HepG2 (cell line): ENCODE results near the gene GRAMD4. TPM values are rescaled to one million over a fixed set of nuclear protein-coding genes. Genes with fewer than 3 reads are reported as not detected.

Experiments
- ATAC-seq: fragments of 200-7000 bp; cut with Tn5 transposase; 3 replicates; pipeline ENCODE4 v1.9.1; 2020; ENCODE audit warnings: mild to moderate bottlenecking, moderate library complexity
- BruUV-seq: library from RNA; stranded (reverse); fragments of 400-500 nt; replicated peaks from 2 replicates; lab custom pipeline; 2021; lab: Mats Ljungman, UMichigan
- CTCF ChIA-PET: fragments of 300-600 bp; formaldehyde crosslinking; extraction: SDS; loops from one replicate; lab custom pipeline; 2021; ENCODE audit warnings: low total read pairs, inconsistent platforms, low intra/inter-chr PET ratio; lab: Yijun Ruan, JAX
- POLR2A ChIA-PET: fragments of 350-600 bp; sonication (Branson Sonifier 250); formaldehyde crosslinking; loops from one replicate; lab custom pipeline; 2020; ENCODE audit warnings: antibody characterized with exemption, inconsistent platforms; lab: Yijun Ruan, JAX
- DNase-seq: peaks from one replicate; pipeline ENCODE4 v3.0.0-alpha.2; 2015; ENCODE audit warnings: low spot score
- FAIRE-seq: peaks from 3 replicates; lab custom pipeline; 2011; peaks lifted over from hg19 to GRCh38; lab: Jason Lieb, UNC
- H2AFZ ChIP-seq: one replicate; pipeline ENCODE4 v1.6.1; 2011; ENCODE audit warnings: low read length, inconsistent platforms
- H3K27ac ChIP-seq: fragments of 300-600 bp; 3 replicates; pipeline ENCODE4 v1.8.0; 2011; ENCODE audit warnings: mixed run types, mild to moderate bottlenecking, mixed read lengths, low read length, inconsistent platforms; ENCODE audit not compliant: insufficient read depth; ENCODE audit errors: extremely low read length
- H3K27me3 ChIP-seq, 2 experiments: fragments of 200-600 bp in 1 of 2; 2 replicates in 1 of 2; 3 replicates in 1 of 2; pipeline versions ENCODE4 v1.6.0 to v1.8.0; 2011; ENCODE audit warnings: low read length in 2 of 2, mild to moderate bottlenecking in 2 of 2, moderate library complexity in 2 of 2, inconsistent platforms in 1 of 2; ENCODE audit not compliant: insufficient read depth in 2 of 2, control insufficient read depth in 1 of 2
- H3K36me3 ChIP-seq, 2 experiments: fragments of 200-600 bp in 1 of 2; replicated peaks in 1 of 2; 2 replicates in 1 of 2; 3 replicates in 1 of 2; pipeline versions ENCODE4 v1.5.1 to v1.8.0; 2011; ENCODE audit warnings: low read length in 2 of 2, inconsistent platforms in 1 of 2; ENCODE audit not compliant: insufficient read depth in 2 of 2, control insufficient read depth in 1 of 2
- H3K4me1 ChIP-seq: 2 replicates; pipeline ENCODE4 v1.5.1; 2012; ENCODE audit warnings: low read length, inconsistent platforms; ENCODE audit not compliant: insufficient read depth
- H3K4me2 ChIP-seq: 2 replicates; pipeline ENCODE4 v1.6.0; 2011; ENCODE audit warnings: low read depth, low read length, inconsistent platforms
- H3K4me3 ChIP-seq, 3 experiments: fragments of 200-600 bp in 1 of 3; sonication (generic), shearing (Covaris generic) in 1 of 3; replicated peaks in 1 of 3; 2 replicates each; pipeline ENCODE4 v1.5.1; 2011 to 2016; ENCODE audit warnings: low read length in 3 of 3, inconsistent platforms in 2 of 3, low read depth in 2 of 3, mild to moderate bottlenecking in 2 of 3, control low read depth in 1 of 3, mixed read lengths in 1 of 3; ENCODE audit not compliant: insufficient read depth in 1 of 3
- H3K79me2 ChIP-seq: one replicate; pipeline ENCODE4 v1.6.1; 2011; ENCODE audit warnings: low read length, inconsistent platforms; ENCODE audit not compliant: insufficient read depth
- H3K9ac ChIP-seq: 2 replicates; pipeline ENCODE4 v1.6.0; 2011; ENCODE audit warnings: mild to moderate bottlenecking, low read depth, low read length, inconsistent platforms; ENCODE audit not compliant: insufficient read depth
- H3K9me3 ChIP-seq: 2 replicates; pipeline ENCODE4 v1.5.1; 2012; ENCODE audit warnings: mild to moderate bottlenecking, low read length
- H4K20me1 ChIP-seq: 2 replicates; pipeline ENCODE4 v1.6.0; 2011; ENCODE audit warnings: inconsistent platforms, mild to moderate bottlenecking, low read length, moderate library complexity; ENCODE audit not compliant: insufficient read depth
- ELF3 ChIP-seq: IDR thresholded peaks from 2 replicates; pipeline ENCODE4 v1.6.1; 2016; ENCODE audit warnings: missing genetic modification reagents, missing compliant biosample characterization
- SOX13 ChIP-seq, 3 experiments: fragments of 450-650 bp in 1 of 3; sonication (generic) in 1 of 3; formaldehyde crosslinking in 1 of 3; IDR thresholded peaks in 2 of 3; conservative IDR thresholded peaks in 1 of 3; 2 replicates each; pipeline versions ENCODE4 v1.5.0 to v1.6.1; 2016 to 2020; ENCODE audit warnings: antibody characterized with exemption in 1 of 3, mild to moderate bottlenecking in 1 of 3, missing compliant biosample characterization in 1 of 3, missing genetic modification reagents in 1 of 3, moderate library complexity in 1 of 3
- SRF ChIP-seq: IDR thresholded peaks from 2 replicates; pipeline ENCODE4 v1.6.1; 2011; ENCODE audit warnings: mild to moderate bottlenecking, low read depth, low read length, moderate library complexity
- ZNF790 ChIP-seq: sonication (generic); formaldehyde crosslinking; IDR thresholded peaks from 2 replicates; pipeline ENCODE4 v1.8.0; 2022; ENCODE audit warnings: missing genetic modification reagents, mild to moderate bottlenecking, borderline replicate concordance
- ZNF83 ChIP-seq: sonication (generic); formaldehyde crosslinking; IDR thresholded peaks from 2 replicates; pipeline ENCODE4 v1.4.0; 2020; ENCODE audit warnings: missing genetic modification reagents, mild to moderate bottlenecking, borderline replicate concordance
- whole genome bisulfite sequencing: methylation state at CpG from one replicate; pipeline ENCODE4 v1.1.6; 2017; ENCODE audit warnings: low lambda C conversion rate; 5-methylcytosine and 5-hydroxymethylcytosine counted together
- in situ Hi-C: cut with HindIII; loops from 2 replicates; pipeline ENCODE4 v1.10.0; 2017; ENCODE audit warnings: low pct_unique_long_range_greater_than_20kb; ENCODE audit not compliant: extremely low pct_ligation_motif_present
- intact Hi-C: fragments of 100-400 bp; cut with micrococcal nuclease; formaldehyde crosslinking; loops from one replicate; pipeline ENCODE4 v1.10.0; 2022; ENCODE audit not compliant: unreplicated experiment
- polyA plus RNA-seq, 8 experiments: library from polyadenylated mRNA; depleted of rRNA in 3 of 8; stranded (reverse) in 7 of 8; unstranded in 1 of 8; fragments of >200 nt; fragmentation: Illumina TruSeq in 4 of 8; extraction: Trizol in 4 of 8; gene quantifications; 2 replicates each; pipeline versions ENCODE4 v1.2.1 to v1.2.3, GENCODE V29; 2011 to 2016; ENCODE audit warnings: low read depth in 4 of 8, missing spikeins in 1 of 8, mixed read lengths in 1 of 8; ENCODE audit not compliant: insufficient read depth in 1 of 8
- total RNA-seq, 5 experiments: library from RNA; depleted of rRNA; stranded (reverse); fragments of >200 nt; fragmentation: Illumina TruSeq; extraction: Trizol; gene quantifications; 2 replicates each; pipeline ENCODE4 v1.2.3, GENCODE V29; 2016; ENCODE audit warnings: low read depth in 1 of 5
- TF ChIP-seq, protein P1 (sequence below), 2 experiments: fragments of 450-650 bp in 1 of 2; sonication (generic) in 1 of 2; formaldehyde crosslinking in 1 of 2; IDR thresholded peaks; 2 replicates each; pipeline versions ENCODE4 v1.6.1 to v1.8.0; 2016 to 2022; ENCODE audit warnings: antibody characterized with exemption in 1 of 2, mild to moderate bottlenecking in 1 of 2, missing genetic modification reagents in 1 of 2
- TF ChIP-seq, protein P2 (sequence below): sonication (generic); formaldehyde crosslinking; IDR thresholded peaks from 2 replicates; pipeline ENCODE4 v1.8.0; 2022; ENCODE audit warnings: missing genetic modification reagents, mild to moderate bottlenecking, inconsistent platforms, borderline replicate concordance
- TF ChIP-seq, protein P3 (sequence below): fragments of 450-650 bp; IDR thresholded peaks from 2 replicates; pipeline ENCODE4 v1.6.1; 2017; ENCODE audit warnings: mild to moderate bottlenecking

The GRAMD4 gene
- total and polyA plus RNA-seq, 2 of the 13 experiments (the other 11 are each of a cell fraction or from before 2014, with no cell fraction given): 15.2 to 15.7 TPM

DNA sequence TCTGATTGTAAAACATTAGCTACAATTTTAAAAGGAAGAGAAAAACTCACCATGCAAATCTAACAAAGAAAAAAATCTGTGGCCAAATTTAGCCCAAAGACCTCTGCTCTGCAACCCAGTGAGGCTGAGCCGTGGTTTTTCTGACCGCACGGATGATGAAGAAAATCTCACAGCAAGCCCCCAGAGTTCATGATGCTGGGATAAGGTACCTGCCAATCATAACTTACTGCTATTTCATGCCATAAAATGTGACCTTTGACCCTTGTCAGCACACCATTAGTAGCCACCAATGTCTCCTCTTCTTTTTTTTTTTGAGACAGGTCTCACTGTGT lies 106.8 kb downstream of the GRAMD4 start (continued):
- TF ChIP-seq, protein P1, sequence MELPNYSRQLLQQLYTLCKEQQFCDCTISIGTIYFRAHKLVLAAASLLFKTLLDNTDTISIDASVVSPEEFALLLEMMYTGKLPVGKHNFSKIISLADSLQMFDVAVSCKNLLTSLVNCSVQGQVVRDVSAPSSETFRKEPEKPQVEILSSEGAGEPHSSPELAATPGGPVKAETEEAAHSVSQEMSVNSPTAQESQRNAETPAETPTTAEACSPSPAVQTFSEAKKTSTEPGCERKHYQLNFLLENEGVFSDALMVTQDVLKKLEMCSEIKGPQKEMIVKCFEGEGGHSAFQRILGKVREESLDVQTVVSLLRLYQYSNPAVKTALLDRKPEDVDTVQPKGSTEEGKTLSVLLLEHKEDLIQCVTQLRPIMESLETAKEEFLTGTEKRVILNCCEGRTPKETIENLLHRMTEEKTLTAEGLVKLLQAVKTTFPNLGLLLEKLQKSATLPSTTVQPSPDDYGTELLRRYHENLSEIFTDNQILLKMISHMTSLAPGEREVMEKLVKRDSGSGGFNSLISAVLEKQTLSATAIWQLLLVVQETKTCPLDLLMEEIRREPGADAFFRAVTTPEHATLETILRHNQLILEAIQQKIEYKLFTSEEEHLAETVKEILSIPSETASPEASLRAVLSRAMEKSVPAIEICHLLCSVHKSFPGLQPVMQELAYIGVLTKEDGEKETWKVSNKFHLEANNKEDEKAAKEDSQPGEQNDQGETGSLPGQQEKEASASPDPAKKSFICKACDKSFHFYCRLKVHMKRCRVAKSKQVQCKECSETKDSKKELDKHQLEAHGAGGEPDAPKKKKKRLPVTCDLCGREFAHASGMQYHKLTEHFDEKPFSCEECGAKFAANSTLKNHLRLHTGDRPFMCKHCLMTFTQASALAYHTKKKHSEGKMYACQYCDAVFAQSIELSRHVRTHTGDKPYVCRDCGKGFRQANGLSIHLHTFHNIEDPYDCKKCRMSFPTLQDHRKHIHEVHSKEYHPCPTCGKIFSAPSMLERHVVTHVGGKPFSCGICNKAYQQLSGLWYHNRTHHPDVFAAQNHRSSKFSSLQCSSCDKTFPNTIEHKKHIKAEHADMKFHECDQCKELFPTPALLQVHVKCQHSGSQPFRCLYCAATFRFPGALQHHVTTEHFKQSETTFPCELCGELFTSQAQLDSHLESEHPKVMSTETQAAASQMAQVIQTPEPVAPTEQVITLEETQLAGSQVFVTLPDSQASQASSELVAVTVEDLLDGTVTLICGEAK (IDR thresholded peaks at IDR 0.05): no peak
- TF ChIP-seq, protein P1 (CRISPR knock-in tag; IDR thresholded peaks at IDR 0.05): no peak

DNA sequence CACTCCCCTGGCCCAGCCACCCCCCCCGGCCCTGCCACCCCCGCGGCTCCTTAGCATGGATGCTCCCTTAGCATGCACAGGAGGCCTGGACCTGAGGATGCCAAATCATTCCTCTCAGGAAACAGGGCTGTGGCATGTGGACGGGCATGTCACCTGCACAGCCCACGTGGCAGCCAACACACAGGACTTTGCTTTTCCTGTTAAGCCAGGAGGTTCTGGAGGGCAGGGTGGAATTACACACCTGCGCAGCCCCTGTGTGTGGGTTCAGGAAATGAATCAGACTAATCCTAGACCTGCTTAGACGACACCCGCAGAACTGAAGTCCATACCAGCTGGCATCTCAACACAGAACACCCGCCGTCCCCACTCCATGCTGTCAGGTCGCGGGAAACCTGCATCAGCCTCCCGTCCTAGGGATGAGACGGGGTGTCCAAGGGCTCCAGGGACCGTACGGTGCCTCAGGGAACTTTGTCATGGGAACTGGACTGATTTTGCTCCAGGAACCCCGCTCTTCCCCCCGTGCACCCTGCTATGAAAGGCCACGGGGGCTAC lies 107.7 kb downstream of the GRAMD4 start:
- ChIA-PET POLR2A (no interaction called here), CTCF (no interaction called here)
- no peak overlapping the region for H3K27ac ChIP-seq
- in situ Hi-C loops (no loop called here), intact Hi-C loops (no loop called here)
- no peaks in the 10 kb centered on the region for H4K20me1 ChIP-seq
- no peak overlapping the region for H3K4me2 ChIP-seq
- peaks cover 32% of the 10 kb centered on the region for H3K4me1 ChIP-seq
- WGBS: 90% methylated on average over 13 of the region's 19 CpGs
- BruUV-seq: no TSS peak
- FAIRE-seq (no peak), DNase-seq (no peak), ATAC-seq (no peak)
- peaks cover 6 to 10% of the 10 kb centered on the region in 2 experiments; a peak in 3 of 5 replicates for H3K36me3 ChIP-seq
- no peak overlapping the region for H2AFZ ChIP-seq
- no peaks in the 10 kb centered on the region for H3K27me3 ChIP-seq
- H3K9me3 ChIP-seq: no peaks in the 10 kb centered on the region
- H3K4me3 ChIP-seq: no peak overlapping the region
- H3K79me2 ChIP-seq: peaks cover 38% of the 10 kb centered on the region
- H3K9ac ChIP-seq: no peak overlapping the region
- TF ChIP-seq, protein P2, sequence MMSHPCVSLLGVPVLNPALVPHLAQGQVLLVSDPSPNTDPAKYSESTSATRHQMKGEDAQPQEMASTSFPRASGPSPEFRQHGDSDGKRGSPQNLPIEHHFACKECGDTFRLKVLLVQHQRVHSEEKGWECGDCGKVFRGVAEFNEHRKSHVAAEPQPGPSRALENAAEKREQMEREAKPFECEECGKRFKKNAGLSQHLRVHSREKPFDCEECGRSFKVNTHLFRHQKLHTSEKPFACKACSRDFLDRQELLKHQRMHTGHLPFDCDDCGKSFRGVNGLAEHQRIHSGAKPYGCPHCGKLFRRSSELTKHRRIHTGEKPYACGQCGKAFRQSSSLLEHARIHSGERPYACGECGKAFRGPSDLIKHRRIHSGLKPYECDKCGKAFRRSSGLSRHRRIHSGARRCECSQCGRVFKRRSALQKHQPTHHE (CRISPR knock-in tag): no peak
- no peak for TF ChIP-seq ZNF790 (CRISPR knock-in tag)
- TF ChIP-seq, protein P3, sequence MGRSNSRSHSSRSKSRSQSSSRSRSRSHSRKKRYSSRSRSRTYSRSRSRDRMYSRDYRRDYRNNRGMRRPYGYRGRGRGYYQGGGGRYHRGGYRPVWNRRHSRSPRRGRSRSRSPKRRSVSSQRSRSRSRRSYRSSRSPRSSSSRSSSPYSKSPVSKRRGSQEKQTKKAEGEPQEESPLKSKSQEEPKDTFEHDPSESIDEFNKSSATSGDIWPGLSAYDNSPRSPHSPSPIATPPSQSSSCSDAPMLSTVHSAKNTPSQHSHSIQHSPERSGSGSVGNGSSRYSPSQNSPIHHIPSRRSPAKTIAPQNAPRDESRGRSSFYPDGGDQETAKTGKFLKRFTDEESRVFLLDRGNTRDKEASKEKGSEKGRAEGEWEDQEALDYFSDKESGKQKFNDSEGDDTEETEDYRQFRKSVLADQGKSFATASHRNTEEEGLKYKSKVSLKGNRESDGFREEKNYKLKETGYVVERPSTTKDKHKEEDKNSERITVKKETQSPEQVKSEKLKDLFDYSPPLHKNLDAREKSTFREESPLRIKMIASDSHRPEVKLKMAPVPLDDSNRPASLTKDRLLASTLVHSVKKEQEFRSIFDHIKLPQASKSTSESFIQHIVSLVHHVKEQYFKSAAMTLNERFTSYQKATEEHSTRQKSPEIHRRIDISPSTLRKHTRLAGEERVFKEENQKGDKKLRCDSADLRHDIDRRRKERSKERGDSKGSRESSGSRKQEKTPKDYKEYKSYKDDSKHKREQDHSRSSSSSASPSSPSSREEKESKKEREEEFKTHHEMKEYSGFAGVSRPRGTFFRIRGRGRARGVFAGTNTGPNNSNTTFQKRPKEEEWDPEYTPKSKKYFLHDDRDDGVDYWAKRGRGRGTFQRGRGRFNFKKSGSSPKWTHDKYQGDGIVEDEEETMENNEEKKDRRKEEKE: no peak
- no peak for TF ChIP-seq ZNF83 (CRISPR knock-in tag)
- TF ChIP-seq SRF: no peak
- no peak for TF ChIP-seq ELF3 (CRISPR knock-in tag)
- no peak for TF ChIP-seq SOX13 (IDR thresholded peaks at IDR 0.05)
- no peak for TF ChIP-seq SOX13 (CRISPR knock-in tag; conservative IDR thresholded peaks at IDR 0.05 in 1 of 2, IDR thresholded peaks at IDR 0.05 in 1 of 2)
